Activated T-helper 2 cell treated with anti-CD3 and anti-CD28 coated beads, Interferon-gamma antibody, Interleukin-2, Interleukin-4, amounts not matched to agents 10 μg/mL and 5 μg/mL and 100 μg/mL, durations not matched to agents 14 hours and 24 hours and 36 hours (primary cell): ENCODE measurements around the gene DCAF6. TPM values are rescaled to one million over a fixed set of nuclear protein-coding genes. Genes with fewer than 3 reads are reported as not detected.

Source experiments
- DNase-seq: peaks from one replicate; pipeline ENCODE4 v3.0.0; 2021; ENCODE audit warnings: low spot score
- H3K27ac Mint-ChIP-seq: one replicate; pipeline ENCODE4 v1.8.0; 2021; ENCODE audit warnings: mixed read lengths
- H3K27me3 Mint-ChIP-seq: one replicate; pipeline ENCODE4 v1.8.0; 2021; ENCODE audit warnings: low read depth, mixed read lengths
- H3K36me3 Mint-ChIP-seq: one replicate; pipeline ENCODE4 v1.8.0; 2021; ENCODE audit warnings: low read depth, mixed read lengths
- H3K4me1 Mint-ChIP-seq: one replicate; pipeline ENCODE4 v1.8.0; 2021; ENCODE audit warnings: low read depth, mixed read lengths
- H3K4me3 Mint-ChIP-seq: one replicate; pipeline ENCODE4 v1.8.0; 2021; ENCODE audit warnings: low read depth, mild to moderate bottlenecking, moderate library complexity, mixed read lengths
- H3K9me3 Mint-ChIP-seq: one replicate; pipeline ENCODE4 v1.8.0; 2021; ENCODE audit warnings: mixed read lengths
- intact Hi-C: fragments of 100-400 bp; cut with micrococcal nuclease; formaldehyde crosslinking; loops from one replicate; pipeline ENCODE4 v1.15.1; 2023
- total RNA-seq: library from RNA; stranded (reverse); gene quantifications from 2 replicates; pipeline ENCODE4 v1.2.3, GENCODE V29; 2022

DCAF6 gene
- total RNA-seq, 1 donor from 2014 or later = 33.1 TPM

GRCh38 chr1:168116327-168116799 is 179.9 kb downstream of the DCAF6 start:
- Mint-ChIP-seq H3K27me3 (peaks cover 16% of the 10 kb centered on the region), H3K4me1 (peaks cover 4% of the 10 kb centered on the region)
- intact Hi-C loops = no loop called here

DNA sequence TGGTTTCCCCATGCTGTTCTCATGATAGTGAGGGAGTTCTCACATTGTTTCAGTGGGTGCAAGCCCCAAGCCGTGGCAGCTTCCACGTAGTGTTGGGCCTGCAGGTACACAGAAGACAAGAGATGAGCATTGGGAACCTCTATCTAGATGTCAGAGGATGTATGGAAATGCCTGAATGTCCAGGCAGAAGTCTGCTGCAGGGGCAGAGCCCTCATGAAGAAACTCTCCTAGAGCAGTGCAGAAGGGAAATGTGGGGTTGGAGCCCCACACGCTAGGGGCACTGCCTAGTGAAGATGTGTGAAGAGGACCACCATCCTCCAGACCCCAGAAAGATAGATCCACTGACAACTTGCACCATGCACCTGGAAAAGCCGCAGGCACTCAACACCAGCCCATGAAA is 183.3 kb downstream of the DCAF6 start:
- Mint-ChIP-seq H3K4me3 (no peak overlapping the region), H3K9me3 (no peaks in the 10 kb centered on the region), H3K27ac (no peak overlapping the region), H3K4me1 (no peaks in the 10 kb centered on the region), H3K27me3 (peaks cover 36% of the 10 kb centered on the region), H3K36me3 (no peaks in the 10 kb centered on the region)
- DNase-seq = no peak
- intact Hi-C loops = no loop called here

More at GRCh38 chr1:168116327-168116799, 179.9 kb downstream of the DCAF6 start:
- H3K36me3 Mint-ChIP-seq = no peaks in the 10 kb centered on the region
- no peaks in the 10 kb centered on the region for H3K9me3 Mint-ChIP-seq
- no peak overlapping the region for H3K4me3 Mint-ChIP-seq
- no peak overlapping the region for H3K27ac Mint-ChIP-seq
- DNase-seq = no peak

GRCh38 chr1:168121401-168122011 is 185.0 kb downstream of the DCAF6 start:
- no peak for DNase-seq
- intact Hi-C loops = no loop called here
- Mint-ChIP-seq H3K27ac (no peak overlapping the region), H3K36me3 (no peaks in the 10 kb centered on the region), H3K4me3 (no peak overlapping the region), H3K9me3 (no peaks in the 10 kb centered on the region), H3K4me1 (no peaks in the 10 kb centered on the region), H3K27me3 (peaks cover 42% of the 10 kb centered on the region)

- Mint-ChIP-seq H3K4me3 (no peak overlapping the region), H3K36me3 (no peaks in the 10 kb centered on the region), H3K27ac (no peak overlapping the region), H3K9me3 (no peaks in the 10 kb centered on the region), H3K4me1 (no peaks in the 10 kb centered on the region), H3K27me3 (peaks cover 39% of the 10 kb centered on the region)
- no peak for DNase-seq
- intact Hi-C loops = no loop called here
Measured at GRCh38 chr1:168125051-168125450, 188.6 kb downstream of the DCAF6 start.

Other genes starting within 250 kb of the DCAF6 start
- gene MPZL1, start 214.7 kb upstream of the DCAF6 start, total RNA-seq = 36.7 and 40.5 TPM in 2 replicates
- 0.07 and 0.09 TPM in 2 replicates for gene ADCY10, start 22.5 kb upstream of the DCAF6 start, total RNA-seq
- gene MPC2, start 389 bp downstream of the DCAF6 start, total RNA-seq = 45.6 and 48.7 TPM in 2 replicates
- gene GPR161, start 200.2 kb downstream of the DCAF6 start, total RNA-seq = 1.3 and 2.4 TPM in 2 replicates
- 59.9 and 63.4 TPM in 2 replicates for gene TIPRL, start 242.3 kb downstream of the DCAF6 start, total RNA-seq